Activated CD8-positive, alpha-beta T cell treated with anti-CD3 and anti-CD28 coated beads for 36 hours (primary cell): Measurements from ENCODE around the gene KLF9. TPM values are rescaled to one million over a fixed set of nuclear protein-coding genes. Genes with fewer than 3 reads are reported as not detected.

Experiments
- ATAC-seq: fragments of 200-7000 bp; cut with Tn5 transposase; one replicate; pipeline ENCODE4 v1.10.0; 2021; ENCODE audit warnings: mild to moderate bottlenecking, moderate library complexity
- CTCF ChIA-PET: fragments of 350-600 bp; sonication (Branson Sonifier 250); formaldehyde crosslinking; loops from one replicate; lab custom pipeline; 2021; ENCODE audit warnings: antibody characterized with exemption; lab: Charles Lee
- POLR2A ChIA-PET: fragments of 350-600 bp; sonication (Branson Sonifier 250); formaldehyde crosslinking; loops from one replicate; lab custom pipeline; 2021; ENCODE audit warnings: antibody characterized with exemption; lab: Charles Lee
- DNase-seq: peaks from one replicate; pipeline ENCODE4 v3.0.0-alpha.2; 2020
- H3K27ac Mint-ChIP-seq: one replicate; pipeline ENCODE4 v1.8.0; 2021; ENCODE audit warnings: mild to moderate bottlenecking, mixed read lengths
- H3K27me3 Mint-ChIP-seq: one replicate; pipeline ENCODE4 v1.8.0; 2021; ENCODE audit warnings: mixed read lengths
- H3K36me3 Mint-ChIP-seq: one replicate; pipeline ENCODE4 v1.8.0; 2021; ENCODE audit warnings: low read depth, mixed read lengths
- H3K4me1 Mint-ChIP-seq: one replicate; pipeline ENCODE4 v1.8.0; 2021; ENCODE audit warnings: low read depth, mixed read lengths
- H3K4me3 Mint-ChIP-seq: one replicate; pipeline ENCODE4 v1.8.0; 2021; ENCODE audit warnings: mild to moderate bottlenecking, moderate library complexity, mixed read lengths
- H3K9me3 Mint-ChIP-seq: one replicate; pipeline ENCODE4 v1.8.0; 2021; ENCODE audit warnings: mixed read lengths
- CTCF ChIP-seq: fragments of 200-600 bp; IDR thresholded peaks from one replicate; pipeline ENCODE4 v1.8.0; 2022; ENCODE audit warnings: antibody characterized with exemption, mild to moderate bottlenecking
- intact Hi-C: fragments of 100-400 bp; cut with micrococcal nuclease; formaldehyde crosslinking; loops from one replicate; pipeline ENCODE4 v1.10.0; 2022
- total RNA-seq, 2 experiments: library from RNA; stranded (reverse); gene quantifications; one replicate each; pipeline ENCODE4 v1.2.3, GENCODE V29; 2021

Gene KLF9
- total RNA-seq, 2 experiments from 2014 or later, result 19.0 to 20.1 TPM

DNA sequence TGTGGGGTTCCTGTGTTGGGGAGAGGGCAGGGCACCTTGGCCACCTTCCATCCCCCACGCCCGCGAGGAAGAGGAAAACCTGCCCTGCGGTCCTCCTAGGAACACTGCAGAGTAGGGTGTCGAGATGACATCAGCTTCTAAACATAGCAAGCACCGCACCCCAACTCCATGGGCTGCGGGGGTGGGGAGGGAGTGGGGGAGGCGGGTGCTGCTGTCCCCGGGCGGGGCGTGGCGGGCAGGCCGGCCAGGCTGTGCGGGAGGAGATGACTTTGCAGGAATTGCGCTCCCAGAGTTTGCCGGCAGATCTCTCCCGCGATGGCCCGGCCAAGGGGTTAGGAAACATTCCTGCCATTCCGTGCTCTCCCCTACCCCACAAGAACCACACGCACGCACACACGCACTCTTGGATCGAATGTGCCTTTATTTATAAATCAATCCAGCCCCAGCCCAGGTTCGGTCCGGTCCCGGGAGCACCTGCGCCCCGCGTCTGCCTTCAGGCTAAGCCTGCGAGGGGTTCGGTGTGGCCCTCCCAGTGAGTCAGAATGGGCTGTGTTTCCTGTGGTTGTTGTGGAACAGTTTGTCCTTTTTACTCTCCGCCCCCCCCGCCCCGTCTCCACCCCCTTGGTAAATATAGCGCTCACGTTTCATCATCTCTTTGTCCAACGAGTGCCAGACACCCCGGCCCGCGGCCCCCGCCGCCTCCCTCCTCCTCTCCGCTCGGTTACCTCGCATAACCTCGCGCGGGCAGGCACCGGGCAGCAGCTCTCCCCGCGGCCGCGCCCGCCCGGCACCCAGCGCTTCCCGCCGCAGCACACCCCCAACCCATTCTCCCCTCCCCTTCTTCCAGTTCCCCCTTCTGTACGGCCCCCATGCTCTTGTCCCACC lies 5.3 kb upstream of the KLF9 start:
- DNase-seq, result peak; percentile 94
- ATAC-seq, result peak; percentile 52
- POLR2A ChIA-PET, result interaction anchor here (1.0 to 5.3 kb wide), 16 partner anchors 8 to 183 kb away, joined by 3 to 58 read pairs (median 5); partner anchors contain the start of gene SMC5
- peaks cover 47% of the 10 kb centered on the region for H3K4me1 Mint-ChIP-seq
- no peaks in the 10 kb centered on the region for H3K27me3 Mint-ChIP-seq
- intact Hi-C loops, result loop anchor here (1.0 to 10.0 kb wide), 4 partner anchors 7 to 1345 kb away; partner anchors contain the start of gene CEMIP2
- H3K9me3 Mint-ChIP-seq, result no peaks in the 10 kb centered on the region
- no peaks in the 10 kb centered on the region for H3K36me3 Mint-ChIP-seq
- H3K4me3 Mint-ChIP-seq, result peak overlapping the region; percentile 81
- TF ChIP-seq CTCF, result no peak
- CTCF ChIA-PET, result interaction anchor here (1.0 to 2.3 kb wide), 7 partner anchors 7 to 183 kb away, joined by 3 to 17 read pairs (median 6); no protein-coding TSS in a partner anchor
- H3K27ac Mint-ChIP-seq, result peak overlapping the region; percentile 96

DNA sequence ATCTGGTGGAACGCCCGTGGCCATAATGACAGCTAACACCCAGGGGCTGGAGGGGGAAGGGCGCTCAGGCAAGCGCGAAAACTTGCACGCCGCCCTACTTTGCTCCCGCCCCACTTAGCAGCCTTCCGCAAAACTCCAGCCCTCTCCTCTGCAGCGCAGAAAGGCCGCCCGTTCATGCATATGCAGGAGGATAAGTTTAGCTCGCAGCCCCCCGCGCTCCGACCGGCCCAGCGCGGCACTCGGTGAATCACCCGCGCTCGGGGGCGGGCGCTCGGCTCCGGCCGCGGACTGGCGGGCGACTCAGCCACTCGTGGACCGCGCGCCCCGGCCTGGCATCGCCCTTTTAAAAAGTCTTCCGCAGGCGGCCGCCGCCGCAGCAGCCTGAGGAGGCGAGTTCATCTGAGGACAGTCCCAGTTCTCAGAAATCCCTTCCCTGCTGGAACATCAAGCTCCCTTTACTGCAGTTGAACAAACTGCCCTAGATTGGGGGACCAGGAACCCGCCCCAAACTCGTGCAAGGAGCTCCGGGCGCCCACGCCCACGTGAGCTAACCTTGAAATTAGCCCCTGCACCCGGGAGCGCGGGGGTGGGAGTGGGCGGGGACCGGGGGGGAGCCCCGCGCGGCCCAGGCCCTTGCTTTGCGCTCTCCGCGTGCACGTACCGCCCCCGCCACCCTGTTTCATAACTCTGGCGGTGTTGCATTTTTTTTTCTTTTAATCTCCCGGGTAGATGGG lies 4.5 kb upstream of the KLF9 start:
- POLR2A ChIA-PET, result interaction anchor here (1.0 to 5.3 kb wide), 14 partner anchors 8 to 195 kb away, joined by 3 to 58 read pairs (median 4); partner anchors contain the start of gene SMC5
- peaks cover 53% of the 10 kb centered on the region for H3K4me1 Mint-ChIP-seq

DNA sequence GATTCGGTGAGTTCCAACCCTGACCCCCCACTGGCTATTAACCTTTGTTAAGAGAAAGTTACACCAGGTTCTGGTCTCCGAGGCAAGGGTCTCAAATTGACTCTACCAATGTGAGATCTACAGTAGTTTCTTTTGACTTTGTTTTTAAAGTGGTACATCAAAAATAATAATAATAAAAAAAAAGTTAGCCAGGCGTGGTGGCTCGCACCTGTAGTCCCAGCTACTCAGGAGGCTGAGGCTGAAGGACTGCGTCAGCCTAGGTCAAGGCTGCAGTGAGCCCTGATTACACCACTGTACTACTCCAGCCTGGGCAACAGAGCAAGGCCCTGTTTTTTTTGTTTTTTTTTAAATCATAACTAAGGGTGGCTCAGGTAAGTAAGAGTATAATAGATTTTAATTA lies 1.0 kb upstream of the KLF9 start:
- ATAC-seq (no peak), DNase-seq (no peak)
- no peak for TF ChIP-seq CTCF
- peaks cover 21% of the 10 kb centered on the region for H3K36me3 Mint-ChIP-seq
- H3K4me1 Mint-ChIP-seq, result peaks cover 31% of the 10 kb centered on the region
- H3K4me3 Mint-ChIP-seq, result peak overlapping the region; percentile 98
- ChIA-PET POLR2A (no interaction called here), CTCF (interaction anchor here (1.9 to 2.1 kb wide), 2 partner anchors 11 to 187 kb away, joined by 8 to 11 read pairs; no protein-coding TSS in a partner anchor)
- H3K27me3 Mint-ChIP-seq, result no peaks in the 10 kb centered on the region
- no peaks in the 10 kb centered on the region for H3K9me3 Mint-ChIP-seq
- intact Hi-C loops, result loop anchor here (5.0 to 10.0 kb wide), 2 partner anchors 52 to 1349 kb away; partner anchors contain the start of gene CEMIP2
- H3K27ac Mint-ChIP-seq, result no peak overlapping the region

More for the DNA sequence above, 4.5 kb upstream of the KLF9 start:
- CTCF ChIA-PET, result interaction anchor here (0.7 to 2.3 kb wide), 5 partner anchors 8 to 183 kb away, joined by 3 to 12 read pairs (median 5); no protein-coding TSS in a partner anchor
- Mint-ChIP-seq H3K27ac (peak overlapping the region; percentile 97), H3K36me3 (no peaks in the 10 kb centered on the region), H3K9me3 (no peaks in the 10 kb centered on the region), H3K4me3 (peak overlapping the region; percentile 81), H3K27me3 (no peaks in the 10 kb centered on the region)
- peak; percentile 95 for DNase-seq
- TF ChIP-seq CTCF, result no peak
- ATAC-seq, result peak; percentile 46
- intact Hi-C loops, result loop anchor here (5.0 to 10.0 kb wide), 2 partner anchors 48 to 1346 kb away; partner anchors contain the start of gene CEMIP2

- Mint-ChIP-seq H3K27me3 (no peaks in the 10 kb centered on the region), H3K27ac (peak overlapping the region; percentile 100), H3K4me3 (peak overlapping the region; percentile 98), H3K9me3 (no peaks in the 10 kb centered on the region), H3K4me1 (peaks cover 33% of the 10 kb centered on the region), H3K36me3 (peaks cover 24% of the 10 kb centered on the region)
- ChIA-PET POLR2A (no interaction called here), CTCF (interaction anchor here (0.6 to 2.1 kb wide), 4 partner anchors 10 to 187 kb away, joined by 3 to 11 read pairs (median 6); no protein-coding TSS in a partner anchor)
- TF ChIP-seq CTCF, result no peak
- intact Hi-C loops, result loop anchor here (5.0 to 10.0 kb wide), 2 partner anchors 52 to 1350 kb away; partner anchors contain the start of gene CEMIP2
- DNase-seq, result no peak
- no peak for ATAC-seq
Measured at GRCh38 chr9:70415041-70415440, 584 bp upstream of the KLF9 start.
